HepG2 (cell line): ENCODE measurements around the gene MINDY3. TPM values are rescaled to one million over a fixed set of nuclear protein-coding genes. Genes with fewer than 3 reads are reported as not detected.

Source experiments
- ATAC-seq: fragments of 200-7000 bp; cut with Tn5 transposase; 3 replicates; pipeline ENCODE4 v1.9.1; 2020; ENCODE audit warnings: mild to moderate bottlenecking, moderate library complexity
- BruUV-seq: library from RNA; stranded (reverse); fragments of 400-500 nt; replicated peaks from 2 replicates; lab custom pipeline; 2021; lab: Mats Ljungman, UMichigan
- CTCF ChIA-PET: fragments of 300-600 bp; formaldehyde crosslinking; extraction: SDS; loops from one replicate; lab custom pipeline; 2021; ENCODE audit warnings: low total read pairs, inconsistent platforms, low intra/inter-chr PET ratio; lab: Yijun Ruan, JAX
- POLR2A ChIA-PET: fragments of 350-600 bp; sonication (Branson Sonifier 250); formaldehyde crosslinking; loops from one replicate; lab custom pipeline; 2020; ENCODE audit warnings: antibody characterized with exemption, inconsistent platforms; lab: Yijun Ruan, JAX
- DNase-seq: peaks from one replicate; pipeline ENCODE4 v3.0.0-alpha.2; 2015; ENCODE audit warnings: low spot score
- FAIRE-seq: peaks from 3 replicates; lab custom pipeline; 2011; peaks lifted over from hg19 to GRCh38; lab: Jason Lieb, UNC
- H2AFZ ChIP-seq: one replicate; pipeline ENCODE4 v1.6.1; 2011; ENCODE audit warnings: low read length, inconsistent platforms
- H3K27ac ChIP-seq: fragments of 300-600 bp; 3 replicates; pipeline ENCODE4 v1.8.0; 2011; ENCODE audit warnings: mixed run types, mild to moderate bottlenecking, mixed read lengths, low read length, inconsistent platforms; ENCODE audit not compliant: insufficient read depth; ENCODE audit errors: extremely low read length
- H3K27me3 ChIP-seq, 2 experiments: fragments of 200-600 bp in 1 of 2; 2 replicates in 1 of 2; 3 replicates in 1 of 2; pipeline versions ENCODE4 v1.6.0 to v1.8.0; 2011; ENCODE audit warnings: low read length in 2 of 2, mild to moderate bottlenecking in 2 of 2, moderate library complexity in 2 of 2, inconsistent platforms in 1 of 2; ENCODE audit not compliant: insufficient read depth in 2 of 2, control insufficient read depth in 1 of 2
- H3K36me3 ChIP-seq, 2 experiments: fragments of 200-600 bp in 1 of 2; replicated peaks in 1 of 2; 2 replicates in 1 of 2; 3 replicates in 1 of 2; pipeline versions ENCODE4 v1.5.1 to v1.8.0; 2011; ENCODE audit warnings: low read length in 2 of 2, inconsistent platforms in 1 of 2; ENCODE audit not compliant: insufficient read depth in 2 of 2, control insufficient read depth in 1 of 2
- H3K4me1 ChIP-seq: 2 replicates; pipeline ENCODE4 v1.5.1; 2012; ENCODE audit warnings: low read length, inconsistent platforms; ENCODE audit not compliant: insufficient read depth
- H3K4me2 ChIP-seq: 2 replicates; pipeline ENCODE4 v1.6.0; 2011; ENCODE audit warnings: low read depth, low read length, inconsistent platforms
- H3K4me3 ChIP-seq, 3 experiments: fragments of 200-600 bp in 1 of 3; sonication (generic), shearing (Covaris generic) in 1 of 3; replicated peaks in 1 of 3; 2 replicates each; pipeline ENCODE4 v1.5.1; 2011 to 2016; ENCODE audit warnings: low read length in 3 of 3, inconsistent platforms in 2 of 3, low read depth in 2 of 3, mild to moderate bottlenecking in 2 of 3, control low read depth in 1 of 3, mixed read lengths in 1 of 3; ENCODE audit not compliant: insufficient read depth in 1 of 3
- H3K79me2 ChIP-seq: one replicate; pipeline ENCODE4 v1.6.1; 2011; ENCODE audit warnings: low read length, inconsistent platforms; ENCODE audit not compliant: insufficient read depth
- H3K9ac ChIP-seq: 2 replicates; pipeline ENCODE4 v1.6.0; 2011; ENCODE audit warnings: mild to moderate bottlenecking, low read depth, low read length, inconsistent platforms; ENCODE audit not compliant: insufficient read depth
- H3K9me3 ChIP-seq: 2 replicates; pipeline ENCODE4 v1.5.1; 2012; ENCODE audit warnings: mild to moderate bottlenecking, low read length
- H4K20me1 ChIP-seq: 2 replicates; pipeline ENCODE4 v1.6.0; 2011; ENCODE audit warnings: inconsistent platforms, mild to moderate bottlenecking, low read length, moderate library complexity; ENCODE audit not compliant: insufficient read depth
- ARNTL ChIP-seq: sonication (generic); formaldehyde crosslinking; IDR thresholded peaks from 2 replicates; pipeline ENCODE4 v1.4.0; 2020; ENCODE audit warnings: mild to moderate bottlenecking, missing genetic modification reagents
- CBX5 ChIP-seq: sonication (generic); formaldehyde crosslinking; IDR thresholded peaks from 2 replicates; pipeline ENCODE4 v1.4.0; 2020; ENCODE audit warnings: missing genetic modification reagents, borderline replicate concordance
- CEBPG ChIP-seq: IDR thresholded peaks from 2 replicates; pipeline ENCODE4 v1.6.1; 2016
- FOXO1 ChIP-seq: sonication (generic); formaldehyde crosslinking; IDR thresholded peaks from 2 replicates; pipeline ENCODE4 v1.4.0; 2020; ENCODE audit warnings: missing genetic modification reagents
- HNRNPUL1 ChIP-seq: fragments of 200-400 bp; formaldehyde crosslinking; IDR thresholded peaks from 2 replicates; pipeline ENCODE4 v1.6.1; 2017; ENCODE audit warnings: low read depth, mild to moderate bottlenecking, low read length, moderate library complexity
- ISX ChIP-seq: sonication (generic); formaldehyde crosslinking; conservative IDR thresholded peaks from 2 replicates; pipeline ENCODE4 v1.5.0; 2020; ENCODE audit warnings: missing genetic modification reagents
- MIXL1 ChIP-seq: IDR thresholded peaks from 2 replicates; pipeline ENCODE4 v1.6.1; 2016
- MXD1 ChIP-seq: sonication (generic); formaldehyde crosslinking; IDR thresholded peaks from 2 replicates; pipeline ENCODE4 v1.4.0; 2020; ENCODE audit warnings: mild to moderate bottlenecking, missing genetic modification reagents
- ZNF318 ChIP-seq: sonication (generic); formaldehyde crosslinking; IDR thresholded peaks from 2 replicates; pipeline ENCODE4 v1.4.0; 2020; ENCODE audit warnings: mild to moderate bottlenecking, missing genetic modification reagents
- ZNF430 ChIP-seq: sonication (generic); formaldehyde crosslinking; IDR thresholded peaks from 2 replicates; pipeline ENCODE4 v1.9.0; 2021; ENCODE audit warnings: mild to moderate bottlenecking, missing genetic modification reagents
- ZNF878 ChIP-seq: sonication (generic); formaldehyde crosslinking; IDR thresholded peaks from 2 replicates; pipeline ENCODE4 v1.8.1; 2023; ENCODE audit warnings: mild to moderate bottlenecking, missing genetic modification reagents, moderate library complexity
- WGBS: methylation state at CpG from one replicate; pipeline ENCODE4 v1.1.6; 2017; ENCODE audit warnings: low lambda C conversion rate; 5-methylcytosine and 5-hydroxymethylcytosine counted together
- in situ Hi-C: cut with HindIII; loops from 2 replicates; pipeline ENCODE4 v1.10.0; 2017; ENCODE audit warnings: low pct_unique_long_range_greater_than_20kb; ENCODE audit not compliant: extremely low pct_ligation_motif_present
- intact Hi-C: fragments of 100-400 bp; cut with micrococcal nuclease; formaldehyde crosslinking; loops from one replicate; pipeline ENCODE4 v1.10.0; 2022; ENCODE audit not compliant: unreplicated experiment
- polyA plus RNA-seq, 8 experiments: library from polyadenylated mRNA; depleted of rRNA in 3 of 8; stranded (reverse) in 7 of 8; unstranded in 1 of 8; fragments of >200 nt; fragmentation: Illumina TruSeq in 4 of 8; extraction: Trizol in 4 of 8; gene quantifications; 2 replicates each; pipeline versions ENCODE4 v1.2.1 to v1.2.3, GENCODE V29; 2011 to 2016; ENCODE audit warnings: low read depth in 4 of 8, missing spikeins in 1 of 8, mixed read lengths in 1 of 8; ENCODE audit not compliant: insufficient read depth in 1 of 8
- total RNA-seq, 5 experiments: library from RNA; depleted of rRNA; stranded (reverse); fragments of >200 nt; fragmentation: Illumina TruSeq; extraction: Trizol; gene quantifications; 2 replicates each; pipeline ENCODE4 v1.2.3, GENCODE V29; 2016; ENCODE audit warnings: low read depth in 1 of 5

The MINDY3 gene
- total and polyA plus RNA-seq, 2 of the 13 experiments (the other 11 are each of a cell fraction or from before 2014, with no cell fraction given): 6.4 to 17.5 TPM

- in situ Hi-C loops: no loop called here
- H3K4me2 ChIP-seq: no peak overlapping the region
- no peak for ATAC-seq
- WGBS: 94% methylated on average over 5 of the region's 5 CpGs
- intact Hi-C loops: no loop called here
- H2AFZ ChIP-seq: no peak overlapping the region
- no peak for DNase-seq
- H3K4me1 ChIP-seq: no peaks in the 10 kb centered on the region
- H3K79me2 ChIP-seq: no peaks in the 10 kb centered on the region
- H3K9me3 ChIP-seq: no peaks in the 10 kb centered on the region
- CTCF ChIA-PET: no interaction called here
- TF ChIP-seq FOXO1 (CRISPR knock-in tag): no peak
- no peak for TF ChIP-seq ZNF878
- no peak overlapping the region for H3K9ac ChIP-seq
- FAIRE-seq: no peak
- peaks cover 2 to 17% of the 10 kb centered on the region in 2 experiments; a peak in 3 of 5 replicates for H3K36me3 ChIP-seq
- H4K20me1 ChIP-seq: no peaks in the 10 kb centered on the region
- no TSS peak for BruUV-seq
- no peak overlapping the region for H3K27ac ChIP-seq
- POLR2A ChIA-PET: no interaction called here
- H3K4me3 ChIP-seq: no peak overlapping the region
- no peaks in the 10 kb centered on the region for H3K27me3 ChIP-seq
Measured at GRCh38 chr10:15787426-15787825, 72.9 kb downstream of the MINDY3 start.

DNA sequence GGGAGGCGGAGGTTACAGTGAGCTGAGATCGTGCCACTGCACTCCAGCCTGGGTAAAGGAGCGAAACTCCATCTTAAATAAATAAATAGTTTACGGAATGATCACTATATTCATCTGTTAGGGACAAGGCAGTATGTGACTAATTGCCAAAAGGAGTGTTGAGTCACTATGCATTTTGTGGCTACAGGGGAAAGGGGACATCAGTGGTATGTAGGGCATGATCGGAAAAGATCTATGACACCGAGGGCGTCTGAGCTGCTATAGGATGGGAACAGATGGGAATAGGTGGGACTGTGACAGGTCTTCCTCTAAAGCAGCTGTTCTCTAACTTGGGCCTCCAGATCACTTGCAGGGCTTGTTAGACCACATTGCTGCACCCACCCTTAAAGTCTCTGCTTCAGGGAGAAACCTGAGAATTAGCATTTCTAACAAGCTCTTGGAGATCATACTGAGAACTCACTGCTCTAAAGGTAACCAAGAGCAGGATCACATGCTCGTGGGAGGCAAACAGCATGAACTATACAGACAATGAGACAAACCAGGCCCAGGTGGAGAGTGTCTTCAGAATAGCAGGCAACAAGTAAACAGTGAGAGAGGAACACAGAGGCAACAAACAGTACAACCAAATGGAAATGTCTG is 75.5 kb downstream of the MINDY3 start:
- no peaks in the 10 kb centered on the region for H3K4me1 ChIP-seq
- CTCF ChIA-PET: no interaction called here
- no peaks in the 10 kb centered on the region for H3K27me3 ChIP-seq
- WGBS: 98% methylated on average over 8 of the region's 8 CpGs
- POLR2A ChIA-PET: no interaction called here
- no peaks in the 10 kb centered on the region for H3K79me2 ChIP-seq
- TF ChIP-seq CEBPG (CRISPR knock-in tag) (no peak), ISX (CRISPR knock-in tag) (no peak), ZNF430 (CRISPR knock-in tag) (no peak), HNRNPUL1 (no peak), ZNF318 (CRISPR knock-in tag) (no peak), ARNTL (CRISPR knock-in tag) (no peak), MIXL1 (CRISPR knock-in tag) (no peak), CBX5 (no peak), MXD1 (no peak)
- TF ChIP-seq, all 625 proteins: peak for 0
- in situ Hi-C loops: no loop called here
- Histone ChIP-seq H3K4me3 (no peak overlapping the region), H3K9ac (no peak overlapping the region), H3K4me2 (no peak overlapping the region), H3K9me3 (no peaks in the 10 kb centered on the region), H3K27ac (no peak overlapping the region), H2AFZ (no peak overlapping the region), H3K36me3 (peaks cover 3 to 26% of the 10 kb centered on the region in 2 experiments; a peak in 4 of 5 replicates), H4K20me1 (no peaks in the 10 kb centered on the region)
- BruUV-seq: no TSS peak
- FAIRE-seq (no peak), DNase-seq (no peak), ATAC-seq (no peak)
- intact Hi-C loops: no loop called here
